HCT116 (cell line): ENCODE results near the gene SLC1A1. TPM values are rescaled to one million over a fixed set of nuclear protein-coding genes. Genes with fewer than 3 reads are reported as not detected.

Experiments used
- ATAC-seq: fragments of 200-7000 bp; cut with Tn5 transposase; 2 replicates; pipeline ENCODE4 v1.9.1; 2020; ENCODE audit warnings: mild to moderate bottlenecking, moderate library complexity
- BruUV-seq: library from RNA; stranded (reverse); fragments of 400-500 nt; replicated peaks from 2 replicates; lab custom pipeline; 2021; lab: Mats Ljungman, UMichigan
- CTCF ChIA-PET: fragments of 300-600 bp; sonication (Branson Sonifier 250); formaldehyde crosslinking; loops from one replicate; lab custom pipeline; 2021; ENCODE audit warnings: antibody characterized with exemption; lab: Charles Lee
- POLR2A ChIA-PET: fragments of 300-600, 350-600 bp; sonication (Branson Sonifier 250); formaldehyde crosslinking; loops from one replicate; lab custom pipeline; 2021; ENCODE audit warnings: antibody characterized with exemption; lab: Charles Lee
- RAD21 ChIA-PET, 2 experiments: fragments of 300-600 bp; sonication (Branson Sonifier 250); formaldehyde crosslinking; loops; one replicate each; lab custom pipeline; 2023; ENCODE audit warnings: low total read pairs in 2 of 2; ENCODE audit not compliant: uncharacterized antibody in 2 of 2, unreplicated experiment in 2 of 2, low non-redundant PET in 1 of 2; lab: Charles Lee
- DNase-seq: peaks from one replicate; pipeline ENCODE4 v3.0.0-alpha.2; 2010; ENCODE audit warnings: low read depth, low spot score
- H2AFZ ChIP-seq: fragments of 200-600 bp; shearing (Covaris generic), sonication (generic); 2 replicates; pipeline ENCODE4 v1.6.1; 2017; ENCODE audit warnings: low read depth, mixed run types, mixed read lengths, antibody characterized with exemption, low read length; ENCODE audit not compliant: poor library complexity, severe bottlenecking
- H3K27ac ChIP-seq: 2 replicates; pipeline ENCODE4 v1.5.1; 2012; ENCODE audit warnings: low read depth, low read length
- H3K27me3 ChIP-seq: fragments of 200-600 bp; sonication (generic); 2 replicates; pipeline ENCODE4 v1.6.1; 2016; ENCODE audit warnings: mixed run types, low read length, mixed read lengths; ENCODE audit not compliant: insufficient read depth
- H3K36me3 ChIP-seq, 2 experiments: fragments of 200-500 bp in 1 of 2; fragments of 200-600 bp in 1 of 2; sonication (Bioruptor generic) in 1 of 2; sonication (generic) in 1 of 2; 2 replicates each; pipeline versions ENCODE4 v1.5.1 to v1.6.1; 2014 to 2016; ENCODE audit warnings: low read length in 2 of 2, inconsistent platforms in 1 of 2, mixed read lengths in 1 of 2, mixed run types in 1 of 2; ENCODE audit not compliant: insufficient read depth in 2 of 2, control insufficient read depth in 1 of 2
- H3K4me1 ChIP-seq, 2 experiments: fragments of 200-600 bp in 1 of 2; sonication (generic) in 1 of 2; 2 replicates each; pipeline versions ENCODE4 v1.5.1 to v1.6.1; 2012 to 2017; ENCODE audit warnings: low read length in 2 of 2, inconsistent platforms in 1 of 2, mild to moderate bottlenecking in 1 of 2, mixed read lengths in 1 of 2, mixed run types in 1 of 2, moderate library complexity in 1 of 2; ENCODE audit not compliant: insufficient read depth in 2 of 2, control insufficient read depth in 1 of 2
- H3K4me2 ChIP-seq: fragments of 200-600 bp; sonication (generic); 2 replicates; pipeline ENCODE4 v1.6.1; 2017; ENCODE audit warnings: mixed run types, low read length, mixed read lengths
- H3K4me3 ChIP-seq, 2 experiments: fragments of 200-600 bp in 1 of 2; sonication (generic) in 1 of 2; replicated peaks in 1 of 2; 2 replicates each; pipeline ENCODE4 v1.5.1; 2011 to 2016; ENCODE audit warnings: low read length in 2 of 2, control low read depth in 1 of 2, low read depth in 1 of 2, mild to moderate bottlenecking in 1 of 2, mixed read lengths in 1 of 2, mixed run types in 1 of 2
- H3K79me2 ChIP-seq: fragments of 200-600 bp; sonication (generic); 2 replicates; pipeline ENCODE4 v1.6.1; 2017; ENCODE audit warnings: mild to moderate bottlenecking, mixed run types, low read length, moderate library complexity, mixed read lengths; ENCODE audit not compliant: insufficient read depth
- H3K9ac ChIP-seq: fragments of 200-600 bp; sonication (generic); 2 replicates; pipeline ENCODE4 v1.6.1; 2016; ENCODE audit warnings: low read length, mixed read lengths
- H3K9me2 ChIP-seq: fragments of 200-600 bp; sonication (generic), shearing (Covaris generic); 2 replicates; pipeline ENCODE4 v1.6.1; 2017; ENCODE audit warnings: mixed run types, mild to moderate bottlenecking, moderate library complexity; ENCODE audit not compliant: insufficient read depth
- H3K9me3 ChIP-seq, 2 experiments: fragments of 200-500 bp in 1 of 2; fragments of 200-600 bp in 1 of 2; sonication (Bioruptor generic) in 1 of 2; sonication (generic) in 1 of 2; 2 replicates each; pipeline ENCODE4 v1.6.1; 2014 to 2017; ENCODE audit warnings: low read length in 2 of 2, mixed read lengths in 2 of 2, inconsistent platforms in 1 of 2, low read depth in 1 of 2, mild to moderate bottlenecking in 1 of 2, mixed run types in 1 of 2, moderate library complexity in 1 of 2; ENCODE audit not compliant: control insufficient read depth in 1 of 2, insufficient read depth in 1 of 2
- H4K20me1 ChIP-seq: fragments of 200-600 bp; sonication (generic), shearing (Covaris generic); 2 replicates; pipeline ENCODE4 v1.6.1; 2017; ENCODE audit warnings: mixed run types, mild to moderate bottlenecking, moderate library complexity; ENCODE audit not compliant: insufficient read depth
- CBX3 ChIP-seq: IDR thresholded peaks from 2 replicates; pipeline ENCODE4 v1.6.1; 2012; ENCODE audit warnings: low read depth
- CTCF ChIP-seq, 3 experiments: fragments of 200-600 bp in 1 of 3; sonication (generic) in 1 of 3; IDR thresholded peaks in 2 of 3; conservative IDR thresholded peaks in 1 of 3; 2 replicates each; pipeline ENCODE4 v1.5.1; 2012 to 2017; ENCODE audit warnings: low read depth in 2 of 3, low read length in 2 of 3, antibody characterized with exemption in 1 of 3, borderline replicate concordance in 1 of 3, control low read depth in 1 of 3, mild to moderate bottlenecking in 1 of 3, mixed read lengths in 1 of 3, mixed run types in 1 of 3, moderate library complexity in 1 of 3; ENCODE audit not compliant: insufficient read depth in 1 of 3
- EGR1 ChIP-seq: IDR thresholded peaks from 2 replicates; pipeline ENCODE4 v1.6.1; 2012; ENCODE audit warnings: low read depth
- ELF1 ChIP-seq: IDR thresholded peaks from 2 replicates; pipeline ENCODE4 v1.6.1; 2012; ENCODE audit warnings: low read depth, borderline replicate concordance
- EZH2phosphoT487 ChIP-seq: fragments of 200-600 bp; IDR thresholded peaks from 2 replicates; pipeline ENCODE4 v1.6.1; 2018; ENCODE audit warnings: antibody characterized with exemption, borderline replicate concordance
- FOSL1 ChIP-seq: IDR thresholded peaks from 2 replicates; pipeline ENCODE4 v1.6.1; 2012; ENCODE audit warnings: low read depth
- POLR2A ChIP-seq: IDR thresholded peaks from 2 replicates; pipeline ENCODE4 v1.7.0; 2011; ENCODE audit warnings: borderline replicate concordance; ENCODE audit not compliant: insufficient read depth, insufficient read length; ENCODE audit errors: extremely low read depth
- SP1 ChIP-seq: IDR thresholded peaks from 2 replicates; pipeline ENCODE4 v1.6.1; 2012; ENCODE audit warnings: low read depth
- YY1 ChIP-seq: IDR thresholded peaks from 2 replicates; pipeline ENCODE4 v1.6.1; 2011; ENCODE audit warnings: low read length, low read depth, moderate library complexity, mild to moderate bottlenecking; ENCODE audit not compliant: insufficient replicate concordance; ENCODE audit errors: extremely low read depth
- ZBTB33 ChIP-seq: IDR thresholded peaks from 2 replicates; pipeline ENCODE4 v1.6.1; 2011; ENCODE audit warnings: mild to moderate bottlenecking, low read length, moderate library complexity; ENCODE audit not compliant: insufficient replicate concordance; ENCODE audit errors: extremely low read depth
- ZFX ChIP-seq: fragments of 450-650 bp; IDR thresholded peaks from 2 replicates; pipeline ENCODE4 v1.6.1; 2017
- intact Hi-C: fragments of 100-400 bp; cut with micrococcal nuclease; formaldehyde crosslinking; loops from 2 replicates; pipeline ENCODE4 v1.10.0; 2022
- total RNA-seq: library from RNA; stranded (reverse); gene quantifications from one replicate; pipeline ENCODE4 v1.2.1, GENCODE V29; 2021; ENCODE audit not compliant: unreplicated experiment

SLC1A1 gene
- total RNA-seq, 1 experiment from 2014 or later: 6.8 TPM

- Histone ChIP-seq H3K9me3 (no peaks in the 10 kb centered on the region), H3K4me2 (peak overlapping the region; percentile 98), H3K4me3 (peak overlapping the region; percentile 72 to 73), H4K20me1 (no peaks in the 10 kb centered on the region), H3K79me2 (no peaks in the 10 kb centered on the region), H3K9ac (peak overlapping the region; percentile 57; the same call in 1 of the 2 replicates), H3K4me1 (peaks cover 4 to 14% of the 10 kb centered on the region in 2 experiments; a peak in 3 of 4 replicates)
- ChIA-PET RAD21 (interaction anchor here in 1 of 2 experiments (0.5 kb wide), 1 partner anchor 11 kb away, joined by 5 read pairs; no protein-coding TSS in a partner anchor), CTCF (no interaction called here)
- TF ChIP-seq POLR2A: no peak
- no peak for TF ChIP-seq EZH2phosphoT487
- TF ChIP-seq EGR1: no peak
- no peak for TF ChIP-seq CTCF (IDR thresholded peaks at IDR 0.05 in 2 of 3, conservative IDR thresholded peaks at IDR 0.05 in 1 of 3; ENCODE audit: borderline replicate concordance in 1 of 3, insufficient read depth in 1 of 3, low read depth in 2 of 3, low read length in 2 of 3)
- no peak for TF ChIP-seq ZBTB33
- no peak for TF ChIP-seq YY1
- no peak for TF ChIP-seq CBX3
- no peak for TF ChIP-seq ZFX
- no peak for TF ChIP-seq ELF1
- TF ChIP-seq FOSL1: no peak
- no peak for TF ChIP-seq SP1
- TF ChIP-seq, all 23 proteins: peak for 0
- DNase-seq (no peak), ATAC-seq (no peak)
- no peaks in the 10 kb centered on the region for H3K36me3 ChIP-seq
- no peaks in the 10 kb centered on the region for H3K27me3 ChIP-seq
- no peak overlapping the region for H3K27ac ChIP-seq
- BruUV-seq: no TSS peak
- POLR2A ChIA-PET: no interaction called here
- no peak overlapping the region for H2AFZ ChIP-seq
- no peaks in the 10 kb centered on the region for H3K9me2 ChIP-seq
- intact Hi-C loops: no loop called here
Observed at GRCh38 chr9:4491626-4491975, 1.3 kb downstream of the SLC1A1 start.
